RCC 7860 (cell line): ENCODE data around the gene IL3RA.
"Not testable (repeated sequence)": the region's sequence is repeated elsewhere in the genome, so short reads cannot be mapped to it uniquely, and the experiment has no call there.

ENCODE experiments used
- DNase-seq: peaks from one replicate; pipeline ENCODE4 v3.0.0-alpha.2; 2015; ENCODE audit warnings: low spot score
- FAIRE-seq: peaks from 2 replicates; lab custom pipeline; 2012; peaks lifted over from hg19 to GRCh38; lab: Jason Lieb, UNC

Gene IL3RA

DNA sequence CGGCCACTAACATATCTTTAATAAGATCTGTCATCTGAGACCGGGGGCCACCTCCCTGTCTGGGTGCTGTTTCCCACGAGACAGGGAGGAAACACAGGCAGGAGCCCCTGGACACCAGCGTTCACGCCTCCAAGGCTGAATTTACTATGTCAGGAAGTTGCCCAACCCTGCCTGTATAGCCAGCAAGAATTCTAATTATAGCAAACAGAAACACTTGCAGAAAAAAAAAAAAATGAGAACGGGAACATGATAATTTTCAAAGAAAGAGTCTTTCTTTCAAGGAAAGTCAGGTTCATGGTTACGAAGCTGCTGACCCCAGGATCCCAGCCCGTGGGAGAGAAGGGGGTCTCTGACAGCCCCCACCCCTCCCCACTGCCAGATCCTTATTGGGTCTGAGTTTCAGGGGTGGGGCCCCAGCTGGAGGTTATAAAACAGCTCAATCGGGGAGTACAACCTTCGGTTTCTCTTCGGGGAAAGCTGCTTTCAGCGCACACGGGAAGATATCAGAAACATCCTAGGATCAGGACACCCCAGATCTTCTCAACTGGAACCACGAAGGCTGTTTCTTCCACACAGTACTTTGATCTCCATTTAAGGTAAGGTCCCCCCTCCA lies at the start of gene IL3RA:
IL3RA (plus strand) TSS at position 455 of the 613 bp plus-strand sequence. CDS start 4,981 bp downstream, outside the sequence.
- FAIRE-seq (no peak), DNase-seq (no peak)

DNA sequence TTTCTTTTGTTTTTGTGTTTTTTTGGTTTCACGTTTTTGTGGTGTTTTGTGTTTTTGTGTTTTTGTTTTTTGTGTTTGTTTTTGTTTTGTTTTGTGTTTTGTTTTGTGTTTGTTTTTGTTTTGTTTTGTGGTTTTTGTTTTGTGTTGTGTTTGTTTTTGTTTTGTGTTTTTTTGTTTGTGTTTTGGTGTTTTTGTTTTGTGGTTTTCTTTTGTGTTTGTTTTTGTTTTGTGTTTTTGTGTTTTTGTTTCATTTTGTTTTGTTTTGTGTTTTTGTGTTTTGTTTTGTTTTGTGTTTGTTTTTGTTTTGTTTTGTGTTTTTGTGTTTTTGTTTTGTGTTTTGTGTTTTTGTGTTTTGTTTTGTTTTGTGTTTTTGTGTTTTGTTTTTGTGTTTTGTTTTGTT lies 47.0 kb upstream of the IL3RA start:
- DNase-seq (no peak), FAIRE-seq (no peak)

DNA sequence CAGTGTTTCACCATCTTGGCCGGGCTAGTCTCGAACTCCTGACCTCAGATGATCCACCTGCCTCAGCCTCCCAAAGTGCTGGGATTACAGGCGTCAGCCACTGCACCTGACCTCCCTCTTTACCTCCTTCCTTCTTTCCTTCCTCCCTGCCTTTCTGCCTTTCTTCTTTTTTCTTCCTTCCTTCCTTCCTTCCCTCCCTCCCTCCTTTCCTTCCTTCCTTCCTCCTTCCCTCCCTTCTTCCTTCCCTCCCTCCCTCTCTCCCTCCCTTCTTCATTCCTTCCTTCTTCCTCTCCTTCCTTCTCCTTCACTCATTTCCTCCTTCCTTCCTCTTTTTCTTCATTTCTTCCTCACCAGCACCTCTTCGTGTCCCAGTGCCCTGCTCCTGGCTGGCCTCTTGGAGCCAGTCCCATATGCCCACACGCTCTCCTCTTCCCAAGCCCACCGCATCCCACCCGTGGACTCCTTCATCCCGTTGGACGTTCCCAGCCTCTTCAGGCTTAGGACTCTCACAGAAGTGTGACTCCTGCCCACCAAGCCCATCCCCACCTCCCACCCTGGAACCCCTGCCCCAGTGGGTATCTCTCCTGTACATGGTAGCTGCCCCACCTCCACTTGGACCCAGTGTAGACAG lies 45.4 kb upstream of the IL3RA start:
- FAIRE-seq (no peak), DNase-seq (no peak)

DNA sequence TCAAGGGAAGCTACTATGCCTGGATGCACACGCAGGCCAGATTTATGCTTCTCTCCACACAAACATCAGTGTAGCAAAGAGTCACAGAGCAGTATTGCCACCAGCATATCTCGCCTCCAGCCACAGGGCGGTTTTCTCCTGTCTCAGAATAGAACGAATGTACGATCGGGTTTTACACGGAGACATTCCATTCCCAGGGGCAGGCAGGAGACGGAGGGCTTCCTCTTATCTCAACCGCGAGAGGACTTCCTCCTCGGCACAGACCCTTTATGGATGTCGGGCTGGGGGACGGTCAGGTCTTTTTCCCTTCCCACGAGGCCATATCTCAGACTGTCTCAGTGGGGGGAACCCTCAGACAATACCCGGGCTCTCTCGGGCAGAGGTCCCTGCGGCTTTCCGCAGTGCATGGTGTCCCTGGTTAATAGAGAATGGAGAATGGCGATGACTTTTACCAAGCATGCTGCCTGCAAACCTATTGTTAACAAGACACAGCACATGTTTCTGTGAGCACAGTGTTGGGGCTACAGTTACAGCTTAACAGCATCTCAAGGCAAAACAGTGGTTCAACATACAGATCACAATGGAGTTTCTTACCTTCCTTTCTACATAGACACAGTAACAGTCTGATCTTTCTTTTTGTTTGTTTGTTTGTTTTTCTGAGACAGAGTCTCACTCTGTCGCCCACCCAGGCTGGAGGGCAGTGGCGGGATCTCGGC lies 43.9 kb upstream of the IL3RA start:
- FAIRE-seq: no peak
- no peak for DNase-seq

DNA sequence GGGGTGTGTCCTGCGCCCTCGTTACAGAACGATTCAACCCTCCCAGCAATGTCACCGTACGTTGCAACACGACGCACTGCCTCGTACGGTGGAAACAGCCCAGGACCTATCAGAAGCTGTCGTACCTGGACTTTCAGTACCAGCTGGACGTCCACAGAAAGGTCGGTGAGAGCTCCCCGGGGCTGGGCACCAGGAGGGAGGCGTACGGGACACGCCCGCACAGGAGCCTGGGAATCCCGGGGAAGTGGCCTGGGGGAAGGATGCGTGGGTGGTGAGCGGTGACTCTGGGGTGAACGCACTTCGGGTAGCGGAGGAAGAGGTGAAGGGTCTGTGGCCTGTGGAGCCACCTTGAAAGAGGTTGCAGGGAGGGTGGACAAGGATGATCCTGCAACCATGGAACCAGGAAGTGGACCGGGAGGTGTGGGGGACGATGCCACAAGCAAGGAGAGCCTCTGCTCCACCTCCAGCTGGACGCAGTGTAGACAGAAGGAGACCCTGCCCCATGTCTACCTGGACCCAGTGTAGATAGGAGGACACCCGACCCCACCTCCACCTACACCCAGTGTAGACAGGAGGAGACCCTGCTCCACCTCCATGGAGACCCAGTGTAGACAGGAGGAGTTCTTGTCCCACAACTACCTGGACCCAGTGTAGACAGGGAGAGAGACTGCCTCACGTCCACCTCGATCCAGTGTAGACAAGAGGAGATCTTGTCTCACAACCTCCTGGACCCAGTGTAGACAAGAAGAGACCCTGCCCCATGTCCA lies 42.1 kb upstream of the IL3RA start:
- DNase-seq (no peak), FAIRE-seq (no peak)

DNA sequence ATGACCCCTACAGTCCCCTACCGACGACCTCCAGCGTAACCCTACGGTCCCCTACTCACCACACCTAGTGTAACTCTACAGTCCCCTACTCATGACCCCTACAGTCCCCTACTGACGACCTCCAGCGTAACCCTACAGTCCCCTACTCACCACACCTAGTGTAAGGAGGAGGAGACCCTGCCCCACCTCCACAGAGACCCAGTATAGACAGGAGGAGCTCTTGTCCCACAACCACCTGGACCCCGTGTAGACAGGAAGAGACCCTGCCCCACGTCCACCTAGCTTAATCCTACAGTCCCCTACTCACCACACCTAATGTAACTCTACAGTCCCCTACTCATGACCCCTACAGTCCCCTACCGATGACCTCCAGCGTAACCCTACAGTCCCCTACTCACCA lies 41.0 kb upstream of the IL3RA start:
- no peak for DNase-seq
- no peak for FAIRE-seq

DNA sequence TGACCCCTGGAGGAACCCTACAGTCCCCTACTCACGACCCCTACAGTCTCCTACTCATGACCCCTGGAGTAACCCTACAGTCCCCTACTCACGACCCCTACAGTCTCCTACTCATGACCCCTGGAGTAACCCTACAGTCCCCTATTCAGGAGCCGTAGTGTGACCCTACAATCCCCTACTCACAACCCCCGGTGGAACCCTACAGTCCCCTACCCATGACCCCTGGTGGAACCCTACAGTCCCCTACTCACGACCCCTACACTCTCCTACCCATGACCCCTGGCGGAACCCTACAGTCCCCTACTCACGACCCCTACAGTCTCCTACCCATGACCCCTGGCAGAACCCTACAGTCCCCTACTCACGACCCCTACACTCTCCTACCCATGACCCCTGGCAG lies 39.0 kb upstream of the IL3RA start:
- FAIRE-seq, DNase-seq: not testable (repeated sequence)

DNA sequence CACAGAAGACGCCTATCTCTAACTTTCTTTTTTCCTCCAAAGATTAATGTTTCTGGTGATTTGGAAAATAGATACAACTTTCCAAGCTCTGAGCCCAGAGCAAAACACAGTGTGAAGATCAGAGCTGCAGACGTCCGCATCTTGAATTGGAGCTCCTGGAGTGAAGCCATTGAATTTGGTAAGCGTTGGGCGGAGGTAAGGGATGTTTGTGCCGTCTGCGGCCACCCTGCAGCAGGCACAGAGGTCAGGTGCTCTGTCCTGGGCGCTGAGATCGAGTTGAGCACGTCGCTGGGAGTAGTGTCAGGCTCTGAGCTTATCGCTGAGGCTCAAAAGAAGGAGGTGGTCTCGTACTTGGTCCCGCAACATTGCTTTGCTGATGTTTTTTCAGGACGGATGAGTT lies 36.1 kb upstream of the IL3RA start:
- DNase-seq: no peak
- FAIRE-seq: no peak

DNA sequence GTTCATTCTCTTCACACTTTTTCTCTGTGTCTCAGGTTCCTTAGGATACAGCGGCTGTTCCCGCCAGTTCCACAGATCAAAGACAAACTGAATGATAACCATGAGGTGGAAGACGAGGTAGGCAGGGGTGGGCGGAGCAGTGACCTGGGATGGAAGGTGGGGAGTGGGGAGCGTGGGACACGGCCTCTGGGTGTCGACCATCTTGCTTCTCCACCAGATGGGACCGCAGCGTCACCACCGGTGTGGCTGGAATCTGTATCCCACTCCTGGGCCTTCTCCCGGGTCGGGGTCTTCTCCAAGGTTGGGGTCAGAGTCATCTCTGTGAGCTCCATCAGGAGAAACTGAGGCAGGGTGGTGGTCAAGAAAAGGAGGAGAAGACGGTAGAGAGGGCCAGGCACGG lies 31.2 kb upstream of the IL3RA start:
- FAIRE-seq (no peak), DNase-seq (no peak)

DNA sequence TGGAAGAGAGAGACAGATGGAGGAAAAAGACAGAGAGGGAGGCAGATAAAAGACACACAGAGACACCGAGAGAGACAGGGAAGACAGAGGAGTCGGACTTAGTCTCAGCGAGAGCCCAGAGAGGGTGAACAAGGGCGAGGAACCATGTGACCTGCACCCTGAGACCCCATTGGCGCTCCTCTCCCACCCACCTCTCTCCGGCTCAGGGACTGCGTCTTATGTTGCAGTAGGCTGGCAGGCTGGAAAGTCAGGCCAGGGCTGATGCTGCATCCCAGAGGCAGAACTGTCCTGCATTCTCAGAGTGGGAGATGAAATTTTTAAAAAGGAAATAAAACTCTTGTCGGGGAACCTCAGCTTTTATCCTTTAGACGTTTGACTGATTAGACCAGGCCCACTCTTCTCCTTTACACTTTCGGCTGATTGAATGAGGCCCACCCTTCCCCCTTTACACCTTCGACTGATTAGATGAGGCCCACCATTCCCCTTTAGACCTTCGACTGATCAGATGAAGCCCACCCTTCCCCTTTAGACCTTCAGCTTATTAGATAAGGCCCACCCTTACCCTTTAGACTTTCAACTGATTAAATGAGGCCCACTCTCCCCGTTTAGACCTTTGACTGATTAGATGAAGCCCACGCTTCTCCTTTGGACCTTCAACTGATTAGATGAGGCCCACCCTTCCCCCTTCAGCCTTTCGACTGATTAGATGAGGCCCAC lies 29.5 kb upstream of the IL3RA start:
- no peak for DNase-seq
- no peak for FAIRE-seq

DNA sequence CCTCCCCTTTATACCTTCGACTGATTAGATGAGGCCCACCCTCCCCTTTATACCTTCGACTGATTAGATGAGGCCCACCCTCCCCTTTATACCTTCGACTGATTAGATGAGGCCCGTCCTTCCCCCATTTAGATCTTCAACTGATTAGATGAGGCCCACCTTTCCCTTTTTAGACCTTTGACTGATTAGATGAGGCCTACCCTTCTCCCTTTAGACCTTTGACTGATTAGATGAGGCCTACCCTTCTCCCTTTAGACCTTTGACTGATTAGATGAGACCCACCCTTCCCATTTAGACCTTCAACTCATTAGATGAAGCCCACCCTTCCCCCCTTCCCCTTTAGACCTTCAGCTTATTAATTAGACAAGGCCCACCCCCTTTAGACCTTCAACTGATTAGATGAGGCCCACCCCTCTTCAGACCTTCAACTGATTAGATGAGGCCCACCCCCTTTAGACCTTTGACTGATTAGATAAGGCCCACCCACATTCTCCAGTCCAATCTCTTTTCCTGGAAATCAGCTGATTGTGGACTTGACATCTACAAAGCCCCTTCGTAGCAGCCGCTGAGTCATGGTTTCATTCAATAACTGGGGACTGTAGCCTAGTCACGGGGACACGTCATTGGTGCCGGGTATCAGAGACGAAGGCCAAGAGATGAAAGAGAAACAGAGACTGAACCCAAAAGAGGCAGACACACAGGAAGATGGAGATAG lies 28.8 kb upstream of the IL3RA start:
- DNase-seq (no peak), FAIRE-seq (no peak)

DNA sequence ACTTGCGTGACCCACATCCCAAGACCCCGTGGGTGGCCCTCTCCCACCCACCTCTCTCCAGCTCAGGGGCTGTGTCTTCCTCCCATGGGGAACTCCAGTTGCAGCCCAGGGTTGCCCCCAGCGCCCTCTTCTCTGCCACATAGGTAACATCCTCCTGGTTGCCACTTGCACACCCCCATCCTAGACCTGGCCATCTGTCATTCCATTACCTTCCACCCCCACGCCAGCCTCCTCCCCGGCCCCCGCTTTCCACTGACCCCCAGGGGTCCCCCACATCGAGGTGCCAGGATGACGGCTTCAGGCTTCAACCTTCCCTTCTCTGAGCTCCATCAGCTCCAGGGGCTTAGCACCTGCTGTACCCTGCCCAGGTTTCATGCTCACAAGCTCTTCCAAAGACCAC lies 28.1 kb upstream of the IL3RA start:
- no peak for DNase-seq
- FAIRE-seq: no peak

DNA sequence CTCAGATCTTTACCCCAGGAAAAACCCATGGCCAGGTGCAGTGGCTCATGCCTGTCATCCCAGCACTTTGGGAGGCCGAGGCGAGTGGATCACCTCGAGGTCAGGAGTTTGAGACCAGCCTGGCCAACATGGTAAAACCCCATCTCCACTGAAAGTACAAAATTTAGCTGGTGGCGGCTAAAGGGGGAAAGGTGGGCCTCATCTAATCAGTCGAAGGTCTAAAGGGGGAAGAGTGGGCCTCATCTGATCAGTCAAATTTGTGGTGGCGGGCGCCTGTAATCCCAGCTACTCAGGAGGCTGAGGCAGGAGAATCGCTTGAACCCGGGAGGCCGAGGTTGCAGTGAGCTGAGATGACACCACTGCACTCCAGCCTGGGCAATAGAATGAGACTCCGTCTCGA lies 27.7 kb upstream of the IL3RA start:
- not testable (repeated sequence) for FAIRE-seq, DNase-seq

DNA sequence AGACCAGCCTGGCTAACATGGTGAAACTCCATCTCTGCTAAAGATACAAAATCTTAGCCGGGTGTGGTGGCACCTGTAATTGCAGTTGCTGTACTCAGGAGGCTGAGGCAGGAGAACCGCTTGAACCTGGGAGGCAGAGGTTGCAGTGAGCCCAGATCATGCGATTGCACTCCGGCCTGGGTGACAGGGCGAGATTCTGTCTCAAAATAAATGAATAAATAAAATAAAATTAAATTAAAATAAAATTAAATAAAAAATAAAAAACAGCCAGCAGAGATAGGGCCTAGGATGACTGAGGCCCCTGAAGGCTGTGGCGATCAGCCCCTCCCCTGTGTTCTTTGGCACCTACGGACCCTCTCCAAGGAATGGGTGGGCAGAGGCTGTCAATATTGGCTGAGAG lies 22.8 kb upstream of the IL3RA start:
- DNase-seq: no peak

DNA sequence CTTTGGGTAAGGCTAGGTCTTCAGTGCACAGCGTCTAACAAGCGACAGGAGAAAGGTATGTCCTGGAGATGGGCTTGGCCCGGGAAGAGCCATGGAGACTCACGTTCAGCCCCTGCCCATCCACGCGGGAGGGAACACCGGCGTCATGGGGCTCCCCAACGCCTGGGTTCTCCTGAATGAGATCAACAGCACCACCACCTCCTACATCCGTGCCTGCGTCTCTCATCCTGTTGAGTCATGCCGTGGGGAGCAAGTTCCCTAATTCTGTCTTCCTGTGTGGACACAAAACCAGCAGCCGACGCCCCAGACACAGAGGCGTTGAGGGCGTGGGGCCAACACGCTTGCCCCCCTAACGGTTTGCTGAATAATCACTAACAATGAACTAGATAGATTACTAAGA lies 20.1 kb upstream of the IL3RA start:
- no peak for DNase-seq
- FAIRE-seq: no peak

More for the DNA sequence above, 22.8 kb upstream of the IL3RA start:
- FAIRE-seq: no peak

DNA sequence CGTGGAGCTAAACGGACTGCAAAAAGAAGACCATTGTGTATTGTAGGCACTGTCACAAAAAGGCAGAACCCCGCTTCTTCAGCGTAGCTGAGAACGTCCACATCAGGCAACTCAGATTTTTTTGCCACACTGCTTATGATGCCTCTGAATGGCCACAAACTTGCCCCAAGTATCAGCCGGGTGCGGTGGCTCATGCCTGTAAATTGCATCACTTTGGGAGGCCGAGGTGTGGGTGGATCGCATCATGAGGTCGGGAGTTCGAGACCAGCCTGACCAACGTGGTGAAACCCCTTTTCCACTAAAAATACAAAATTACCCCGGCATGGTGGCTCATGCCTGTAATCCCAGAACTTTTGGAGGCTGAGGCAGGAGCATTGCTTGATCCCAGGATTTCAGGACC lies 14.9 kb upstream of the IL3RA start:
- FAIRE-seq (no peak), DNase-seq (no peak)

DNA sequence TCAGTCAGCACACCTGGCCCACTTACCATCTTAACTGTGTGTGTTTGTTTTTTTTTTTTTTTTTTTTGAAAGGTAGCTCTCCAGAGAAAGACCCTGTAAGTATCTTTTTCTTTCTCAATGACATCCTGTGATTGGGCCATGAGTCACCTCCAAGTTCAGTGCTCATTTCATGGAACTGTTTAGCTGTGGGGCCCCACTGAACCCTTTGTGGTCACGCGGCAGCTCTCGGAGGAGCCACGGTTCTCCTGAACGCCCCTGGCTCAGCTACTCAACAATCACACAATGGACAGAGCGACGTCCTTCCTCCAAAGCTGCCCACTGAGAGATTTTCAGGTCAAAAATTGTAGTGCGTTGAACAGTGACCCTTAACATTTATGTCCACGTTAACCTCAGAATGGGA lies 14.2 kb upstream of the IL3RA start:
- DNase-seq: no peak
- no peak for FAIRE-seq

DNA sequence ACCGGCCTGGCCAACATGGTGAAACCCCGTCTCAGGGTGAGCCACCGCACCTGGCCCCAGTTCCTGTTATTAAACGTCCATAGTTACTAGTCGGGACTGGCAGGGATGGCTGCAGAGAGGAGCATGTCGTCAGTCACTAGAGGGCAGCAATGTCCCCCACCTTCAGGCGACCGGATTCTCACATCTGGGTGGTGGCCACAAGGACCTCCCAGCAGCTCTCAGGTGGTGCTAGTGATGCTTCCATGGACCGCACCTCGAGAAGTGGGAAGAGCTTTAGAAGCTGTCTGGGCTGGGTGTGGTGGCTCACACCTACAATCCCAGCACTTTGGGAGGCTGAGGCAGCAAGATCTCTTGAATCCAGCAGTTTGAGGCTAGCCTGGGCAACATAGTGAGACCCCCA lies 13.3 kb upstream of the IL3RA start:
- peak; percentile 35 for DNase-seq
- FAIRE-seq: no peak

DNA sequence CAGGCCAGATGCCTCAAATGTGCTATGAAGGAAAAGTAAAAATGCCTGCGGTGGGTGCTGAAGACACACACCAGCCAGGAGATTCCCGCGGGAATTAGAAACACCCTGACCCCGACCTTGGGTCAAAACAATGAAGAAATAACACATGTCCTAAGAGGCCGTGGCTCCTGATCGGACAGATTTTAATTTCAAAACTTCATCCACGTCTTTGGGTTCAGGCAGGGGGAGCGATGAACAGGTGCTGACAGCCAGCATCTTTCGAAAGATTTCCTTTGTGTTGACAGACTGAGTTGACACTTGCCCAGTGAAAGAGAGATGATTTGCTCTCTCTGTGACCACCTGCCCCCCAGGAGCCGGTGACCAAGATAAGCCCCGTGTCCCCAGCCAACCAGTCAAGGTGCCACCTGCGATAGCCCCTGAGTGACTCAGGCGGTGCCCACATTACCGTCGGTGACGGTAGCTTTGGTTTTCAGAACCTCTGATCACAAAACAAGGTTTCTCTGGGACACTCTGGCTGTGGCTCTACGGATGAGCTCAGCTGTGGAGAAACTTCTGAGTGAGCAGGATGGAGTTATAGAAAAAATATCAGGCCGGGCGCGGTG lies 11.0 kb upstream of the IL3RA start:
- no peak for DNase-seq
- FAIRE-seq: no peak
